Stimulated activated CD4-positive, alpha-beta T cell treated with anti-CD3 and anti-CD28 coated beads, Interleukin-4, amount 100 ng/mL, for 48 hours (primary cell): ENCODE data around the gene MEF2D.

Experiments used
- DNase-seq, 2 donors: peaks; one replicate each; pipeline ENCODE4 v3.0.0-alpha.2; 2020; ENCODE audit warnings: low read depth in 2 of 2

Gene MEF2D

DNA sequence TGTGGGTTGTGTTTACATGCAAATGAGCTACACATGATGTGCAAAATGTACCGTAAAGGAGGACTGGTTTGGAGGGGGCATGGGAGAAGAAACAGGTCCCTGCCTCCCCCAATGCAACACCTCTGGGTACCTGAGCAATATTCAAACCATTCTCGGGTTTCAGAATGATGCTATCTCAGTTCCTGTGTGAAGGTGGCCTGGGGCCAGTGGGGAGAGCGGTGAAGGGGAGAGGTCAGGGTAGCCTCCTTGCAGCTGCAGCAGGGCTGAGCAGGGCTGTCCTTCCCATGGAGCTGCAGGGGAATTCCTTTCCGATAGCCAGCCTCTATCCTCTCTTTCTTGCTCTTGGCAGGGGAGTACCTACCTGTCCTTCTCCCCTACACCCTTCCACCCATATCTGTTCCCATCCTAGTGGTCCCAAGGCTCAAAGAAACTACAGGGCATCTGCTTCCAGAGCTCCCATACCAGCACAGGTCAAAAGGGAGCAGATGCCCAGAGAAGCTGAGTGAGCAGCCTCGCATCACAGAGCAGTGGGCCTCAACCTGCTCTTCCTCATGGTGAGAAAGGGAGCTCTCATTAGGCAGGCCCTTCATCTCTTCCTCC, 11.9 kb downstream of the MEF2D start:
- DNase-seq = no peak

DNA sequence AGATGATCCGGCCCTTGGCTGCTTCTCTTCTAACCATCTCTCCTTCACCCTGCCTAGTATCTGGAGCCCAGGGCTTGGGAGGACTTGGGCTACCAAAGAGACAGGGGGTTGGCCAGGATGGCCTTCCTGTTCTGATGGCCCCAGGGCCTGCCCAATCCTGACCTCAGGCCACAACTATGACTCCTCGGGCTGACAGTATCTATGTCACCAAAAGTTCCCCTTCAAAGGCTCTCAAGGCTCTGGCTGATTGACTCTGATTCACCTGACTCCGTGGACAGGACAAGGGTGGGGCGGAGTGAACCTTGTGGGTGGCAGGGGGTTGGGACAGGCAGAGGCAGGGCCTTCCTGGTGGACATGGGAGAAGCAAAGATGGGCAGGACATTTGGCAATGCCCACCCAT, 12.7 kb downstream of the MEF2D start:
- no peak for DNase-seq

DNA sequence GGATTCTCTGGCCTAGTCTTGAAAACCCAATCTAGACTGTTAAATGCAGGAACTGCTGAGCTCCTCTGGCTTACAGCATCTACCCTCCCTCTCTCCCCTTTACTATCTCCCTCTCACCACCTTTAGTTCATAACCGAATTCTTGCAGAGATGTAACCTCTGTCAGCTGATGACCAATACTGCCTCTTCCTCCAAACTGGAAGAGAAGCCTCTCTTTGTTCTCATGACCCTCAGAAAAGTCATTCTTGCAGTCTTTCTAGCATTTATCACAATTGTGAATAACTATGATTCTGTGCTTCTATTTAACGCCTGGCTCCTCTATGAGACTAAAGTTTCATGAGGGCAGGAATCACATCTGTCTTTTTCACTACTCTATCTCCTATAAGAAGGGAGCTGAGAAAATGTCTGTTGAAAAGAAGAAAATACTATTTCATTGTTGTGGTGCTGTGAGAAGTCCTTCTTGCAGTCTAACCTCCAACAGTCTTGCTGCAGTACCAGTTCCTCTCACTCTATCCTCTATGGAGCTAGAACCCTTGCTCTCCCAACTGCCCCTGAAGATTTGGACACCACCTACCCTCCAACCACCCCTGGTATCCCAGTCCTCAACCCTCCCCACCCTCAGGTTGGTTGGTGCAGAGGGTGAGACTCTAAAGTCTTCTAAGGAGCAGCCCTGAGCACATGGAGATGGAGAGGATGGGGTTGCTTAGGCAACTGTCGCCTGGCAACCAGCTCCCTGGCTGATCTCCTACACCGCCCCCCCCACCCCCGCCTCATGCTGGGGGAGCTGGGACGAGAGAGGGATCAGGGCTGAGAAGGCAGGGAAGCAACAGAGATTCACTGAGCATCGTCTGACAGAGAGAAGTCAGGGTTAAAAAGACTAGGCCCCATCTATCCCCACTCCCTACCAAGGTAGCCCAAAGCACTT, 13.9 kb downstream of the MEF2D start:
- no peak for DNase-seq

DNA sequence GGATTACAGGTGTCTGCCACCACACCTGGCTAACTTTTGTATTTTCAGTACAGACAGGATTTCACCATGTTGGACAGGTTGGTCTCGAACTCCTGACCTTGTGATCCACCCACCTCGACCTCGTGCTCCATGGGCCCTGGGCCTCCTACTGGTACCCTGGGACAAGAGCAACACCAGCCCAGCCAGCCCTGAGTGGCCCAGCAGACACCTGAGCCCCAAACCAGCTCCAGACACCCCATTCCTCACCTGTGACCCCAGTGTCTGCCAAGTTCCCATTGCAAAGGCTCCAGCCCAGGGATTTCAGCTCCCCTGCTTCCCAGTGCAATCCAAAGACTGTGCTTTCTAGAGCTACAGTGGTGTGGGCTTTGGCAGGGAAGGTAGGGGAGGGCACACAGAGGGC, 14.6 kb downstream of the MEF2D start:
- no peak for DNase-seq

DNA sequence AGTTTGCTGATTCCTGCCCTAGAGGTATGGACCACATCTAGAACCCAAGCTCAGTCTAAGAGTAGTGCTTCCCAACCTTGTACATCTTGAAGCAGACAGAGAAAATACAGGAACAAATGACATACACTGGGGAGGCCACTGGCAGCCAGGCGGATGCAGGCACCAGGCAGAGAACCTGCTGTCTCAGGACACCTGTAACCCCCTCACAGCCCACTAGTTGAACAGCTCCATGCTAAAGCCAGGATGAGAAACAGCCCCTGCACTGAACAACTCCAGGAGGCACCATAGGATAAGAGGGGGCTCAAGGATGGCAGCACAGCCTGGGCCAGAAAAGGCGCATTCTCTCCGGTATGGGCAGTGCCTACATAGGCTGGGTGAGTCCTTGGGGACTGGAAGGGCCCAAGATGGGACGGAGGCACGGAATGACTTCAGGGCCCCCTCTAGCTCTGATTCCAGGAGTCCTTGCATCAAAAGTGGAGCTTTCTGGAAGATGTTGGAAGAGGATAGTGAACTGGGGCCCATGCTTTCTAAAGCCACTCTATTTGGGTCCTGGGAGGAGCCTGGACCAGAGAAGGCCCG, 16.0 kb downstream of the MEF2D start:
- no peak for DNase-seq

DNA sequence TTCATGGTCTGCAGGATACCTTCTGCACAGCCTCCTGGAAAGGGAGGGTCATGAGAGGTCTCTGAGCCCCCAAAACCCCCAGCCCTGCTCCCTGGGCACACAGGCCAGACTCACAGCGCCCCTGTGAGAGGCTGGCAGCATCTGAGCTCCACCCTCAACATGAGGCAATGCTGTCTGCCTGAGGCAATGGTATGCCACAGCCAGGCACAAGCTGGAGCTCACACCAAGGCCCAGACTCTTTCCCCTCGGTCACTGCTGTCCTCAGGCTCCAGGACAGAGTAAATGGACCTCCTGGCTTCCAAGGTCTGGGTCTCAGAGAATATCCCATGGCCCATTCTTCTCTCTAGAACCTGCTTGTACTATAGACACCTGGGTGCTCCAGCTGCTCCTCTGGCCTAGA, 17.2 kb downstream of the MEF2D start:
- DNase-seq = no peak

DNA sequence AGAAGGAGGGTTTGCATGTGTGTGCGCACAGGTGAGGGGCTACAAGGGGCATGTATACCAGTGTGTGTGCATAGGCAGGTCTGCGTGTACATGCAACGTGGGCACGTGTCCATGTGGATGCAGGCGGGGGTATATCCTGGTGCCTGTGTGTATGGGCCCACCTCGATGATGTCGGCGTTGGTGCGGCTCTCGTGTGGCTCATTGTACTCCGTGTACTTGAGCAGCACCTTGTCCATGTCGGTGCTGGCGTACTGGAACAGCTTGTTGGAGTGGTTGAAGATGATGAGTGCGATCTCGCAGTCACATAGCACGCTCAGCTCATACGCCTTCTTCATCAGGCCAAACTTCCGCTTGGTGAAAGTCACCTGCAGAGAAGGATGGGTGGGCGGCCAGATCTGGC, 18.3 kb downstream of the MEF2D start:
- no peak for DNase-seq

DNA sequence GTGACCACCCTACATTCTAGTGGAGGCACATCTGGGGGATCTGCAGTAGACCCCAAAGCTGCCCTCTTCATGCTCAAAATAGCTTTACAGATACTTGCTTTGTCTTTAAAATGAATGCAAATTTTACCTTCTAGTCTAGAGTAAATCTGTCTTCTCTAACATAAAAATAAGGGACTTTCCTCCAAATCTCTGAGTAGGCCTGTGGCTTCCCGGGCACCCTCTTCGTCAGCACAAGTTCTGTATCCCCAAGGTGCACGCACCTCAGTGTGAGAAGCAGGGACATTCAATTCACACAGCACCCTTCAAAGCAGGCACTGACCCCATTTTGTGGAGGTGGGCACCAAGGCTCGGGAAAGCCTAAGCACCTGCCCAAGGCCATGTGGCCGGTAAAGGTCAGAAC, 19.0 kb downstream of the MEF2D start:
- DNase-seq = no peak

DNA sequence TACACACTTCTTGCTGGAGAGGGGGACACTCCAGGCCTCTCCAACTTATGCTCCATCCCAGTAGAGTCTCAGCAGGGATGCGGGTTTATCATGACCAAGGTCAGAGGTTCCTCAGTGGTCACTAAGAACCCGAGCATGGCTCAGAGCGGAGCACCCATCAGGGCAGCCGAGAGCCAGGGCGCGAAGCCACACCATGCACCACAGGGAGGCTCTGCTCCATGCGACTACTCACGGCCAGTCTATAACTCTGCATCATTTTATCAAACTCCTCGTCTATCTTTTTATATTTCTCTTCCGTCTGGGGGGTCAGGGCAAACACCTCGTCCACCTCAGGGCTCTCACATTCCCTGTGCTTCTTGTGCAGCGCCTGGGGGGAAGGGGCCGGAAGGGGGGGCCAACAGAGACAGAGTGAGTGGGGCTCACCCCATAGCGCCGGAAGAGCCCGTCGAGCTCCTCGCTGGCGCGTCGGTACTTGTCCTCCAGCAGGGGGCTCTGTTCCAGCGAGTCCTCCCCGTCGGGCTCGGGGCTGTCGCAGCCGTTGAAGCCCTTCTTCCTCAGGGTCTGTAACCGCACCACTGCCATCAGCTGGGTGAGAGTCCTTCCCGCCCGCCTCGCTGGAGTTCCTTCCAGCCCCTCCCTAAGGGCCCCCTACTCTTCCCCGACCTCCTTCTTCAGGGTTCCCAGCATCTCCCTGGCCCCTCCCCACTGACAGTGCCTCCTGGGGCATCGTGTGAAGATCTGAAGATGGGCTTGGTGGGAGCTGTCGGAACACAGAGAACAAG, 20.0 kb downstream of the MEF2D start:
- DNase-seq = peak; percentile 60 to 65

DNA sequence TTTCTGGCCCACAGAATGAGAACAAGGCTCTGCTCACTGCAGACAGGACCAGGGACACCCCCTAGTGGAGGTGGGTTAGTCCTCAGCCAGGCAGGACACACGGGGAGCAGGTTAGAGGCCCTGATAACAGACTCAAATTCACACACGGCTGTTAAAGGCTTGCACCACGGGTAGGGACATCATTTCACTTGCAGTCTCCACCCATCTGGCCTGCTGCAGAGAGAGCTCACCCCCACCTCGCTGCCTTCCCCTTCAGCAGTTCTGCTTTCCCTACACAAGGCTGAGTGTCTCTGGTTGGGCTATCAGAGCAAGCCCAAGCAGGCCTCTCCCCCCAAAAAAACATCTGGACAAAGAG, 20.6 kb downstream of the MEF2D start:
- DNase-seq = no peak

DNA sequence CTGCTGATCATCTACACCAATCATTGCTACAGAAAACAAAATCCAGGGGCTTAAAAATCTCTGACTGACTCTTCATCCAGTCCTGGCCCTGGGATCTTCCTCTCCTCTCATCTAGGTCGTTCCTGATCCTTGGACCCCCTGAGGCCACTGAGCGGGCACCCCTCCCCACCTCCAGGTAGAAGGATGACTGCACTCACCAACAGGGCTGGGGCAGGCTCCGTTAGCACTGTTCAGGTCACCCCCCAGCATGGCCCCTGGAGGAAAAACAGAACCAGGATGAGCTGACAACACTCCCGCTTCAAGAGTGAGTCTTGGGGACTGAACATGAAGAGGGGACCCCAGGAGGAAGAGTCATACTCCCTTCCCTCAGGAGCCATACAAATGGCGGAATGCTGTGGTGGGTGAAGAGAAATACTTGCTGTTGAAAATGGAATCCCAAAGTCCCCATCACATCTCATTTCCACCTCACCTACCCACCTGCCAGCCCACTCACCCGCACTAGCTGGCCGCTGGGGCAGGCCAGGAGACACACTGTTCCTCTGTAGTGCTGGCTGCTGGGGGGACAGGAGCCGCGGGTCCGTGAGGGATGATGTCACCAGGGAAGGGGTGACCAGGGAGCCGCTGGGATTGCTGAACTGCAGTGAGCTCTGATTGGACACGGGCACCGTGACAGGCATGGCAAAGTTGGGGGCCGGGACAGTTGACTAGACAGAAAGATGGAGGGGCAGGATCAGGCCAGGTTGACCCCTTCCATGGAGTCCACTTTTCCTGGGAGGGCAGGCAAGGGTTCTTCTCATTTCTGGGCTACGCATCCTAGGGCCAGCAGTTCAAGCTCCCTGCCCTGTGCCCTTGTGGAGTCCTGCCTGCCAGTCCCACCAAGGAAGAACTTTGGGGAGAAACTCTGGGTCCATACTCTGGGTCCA, 21.2 kb downstream of the MEF2D start:
- no peak for DNase-seq

DNA sequence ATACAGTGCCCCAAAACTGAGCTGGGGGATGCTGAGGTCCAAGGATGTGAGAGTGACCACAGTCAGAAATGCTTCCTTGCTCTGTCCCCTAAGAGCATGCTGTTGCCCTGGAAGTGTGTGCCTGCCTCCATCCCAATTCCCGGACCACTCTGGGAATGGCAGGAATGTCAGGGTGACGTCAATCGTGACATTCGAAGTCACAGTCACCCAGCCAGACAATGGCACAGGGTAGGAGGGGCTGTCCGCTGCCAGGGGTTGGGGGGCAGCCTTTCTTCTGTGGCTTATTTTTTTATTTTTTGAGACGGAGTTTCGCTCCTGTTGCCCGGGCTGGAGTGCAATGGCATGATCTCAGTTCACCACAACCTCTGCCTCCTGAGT, 22.3 kb downstream of the MEF2D start:
- DNase-seq = no peak

DNA sequence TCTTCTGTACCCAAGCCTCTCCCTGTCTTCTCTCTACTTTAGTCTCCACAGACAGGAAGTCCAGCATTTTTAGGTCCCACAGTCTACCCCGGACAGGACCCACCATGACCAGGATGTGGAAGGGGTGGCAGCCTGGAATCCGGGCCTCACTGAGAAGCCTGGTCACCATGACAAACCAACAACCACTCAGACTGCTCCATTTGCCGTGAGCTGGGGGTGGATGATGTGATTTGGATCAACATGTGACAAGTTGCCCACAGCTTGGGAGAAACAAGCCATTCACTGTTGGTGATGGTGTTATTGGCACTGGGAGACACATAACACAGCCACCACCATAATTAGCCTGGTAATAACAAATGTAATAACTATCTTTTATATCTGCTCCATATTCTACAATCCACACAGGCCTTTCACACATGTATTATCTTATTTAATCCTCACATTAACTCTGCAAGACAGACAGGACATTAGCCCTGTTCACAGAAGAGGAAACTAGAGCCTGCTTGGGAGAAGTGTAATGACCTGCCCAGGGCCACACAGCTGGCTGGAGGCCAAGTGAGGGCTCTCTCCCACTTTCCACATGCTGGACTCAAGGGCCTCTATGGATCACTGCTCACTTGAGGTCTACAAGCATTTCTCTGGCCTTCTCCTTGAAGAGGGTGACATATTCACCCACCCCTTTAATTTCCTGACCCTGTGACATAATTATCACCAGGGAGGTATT, 22.9 kb downstream of the MEF2D start:
- no peak for DNase-seq

DNA sequence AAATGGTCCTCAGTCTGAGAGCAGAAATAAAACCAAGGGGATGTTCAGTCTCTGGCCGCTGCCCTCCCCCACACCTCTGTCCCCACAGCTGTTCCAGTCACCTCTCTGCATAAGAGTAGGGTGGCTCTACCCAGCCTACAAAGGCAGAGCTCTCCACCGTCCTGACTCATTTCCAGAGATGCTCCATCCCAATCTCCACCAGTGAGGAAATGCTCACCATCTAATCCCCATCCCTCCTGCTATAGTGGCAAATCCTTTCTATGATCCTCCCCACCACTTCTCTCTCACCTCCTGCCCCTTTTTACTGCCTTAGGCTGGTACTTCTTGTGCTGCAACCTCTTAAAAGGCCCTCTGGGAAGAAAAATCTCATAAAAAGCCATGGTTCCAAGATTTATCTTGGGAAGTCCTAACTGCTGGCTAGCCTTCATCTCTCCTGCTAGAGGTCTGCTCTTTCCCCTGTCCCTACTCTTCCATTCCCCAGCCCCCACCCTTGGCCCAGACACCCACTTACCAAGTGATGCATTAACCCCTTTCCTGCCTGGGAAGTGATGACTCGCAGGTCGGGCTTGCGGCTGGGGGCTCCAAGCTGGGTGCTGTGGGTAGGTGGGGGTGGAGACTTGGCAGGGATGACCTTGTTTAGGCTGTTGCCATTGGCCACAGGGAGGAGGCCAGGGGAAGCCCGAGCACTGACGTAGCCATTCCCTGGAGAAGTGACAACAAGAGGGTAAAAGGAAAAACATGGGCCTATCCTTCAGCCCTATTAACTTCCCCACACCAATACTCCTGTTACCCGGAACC, 23.9 kb downstream of the MEF2D start:
- peak in 1 of 2 donors; percentile 52 for DNase-seq

DNA sequence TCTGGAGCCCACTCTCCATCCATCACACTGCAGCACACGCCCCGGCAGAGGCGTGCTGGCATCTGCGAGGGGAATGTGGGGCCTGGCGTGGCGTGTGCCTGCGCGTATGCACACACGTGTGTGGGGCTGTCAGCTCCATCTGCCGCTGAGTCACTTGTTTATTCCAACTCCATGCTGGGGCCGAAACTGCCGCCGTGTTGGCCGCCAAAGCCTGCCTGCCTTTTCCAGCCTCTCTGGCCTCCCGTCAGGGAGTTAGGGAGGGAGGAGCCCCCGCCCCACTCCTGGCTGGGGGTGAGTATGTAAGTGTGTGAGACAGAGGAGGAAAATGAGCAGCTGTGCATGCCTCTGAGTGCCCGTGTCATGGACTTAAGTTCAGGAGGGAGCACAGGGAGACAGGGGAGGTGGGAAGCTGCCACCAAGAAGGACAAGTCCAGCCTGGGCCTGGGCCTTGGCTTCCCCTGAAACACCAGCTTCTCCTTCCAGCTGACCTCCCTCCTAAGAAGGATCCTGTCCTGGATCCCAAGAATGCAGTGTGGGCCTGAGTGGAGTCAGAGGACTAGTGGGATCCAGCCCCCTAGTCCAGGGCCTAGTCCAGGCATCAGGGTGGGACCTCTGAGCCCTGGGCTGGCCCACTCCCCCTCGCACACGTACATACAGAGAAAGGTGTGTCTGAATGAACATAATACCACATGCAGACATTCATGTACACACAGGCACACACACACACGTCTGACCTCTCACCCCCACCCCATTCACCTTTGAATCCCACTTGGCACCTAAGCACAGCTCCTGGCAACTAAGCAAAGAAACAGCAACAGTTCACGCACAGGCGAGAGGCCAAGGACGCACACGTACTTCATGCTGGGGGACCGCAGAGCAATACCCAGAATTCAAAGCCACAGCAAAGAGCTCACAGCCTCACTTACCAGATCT, 24.7 kb downstream of the MEF2D start:
- no peak for DNase-seq

DNA sequence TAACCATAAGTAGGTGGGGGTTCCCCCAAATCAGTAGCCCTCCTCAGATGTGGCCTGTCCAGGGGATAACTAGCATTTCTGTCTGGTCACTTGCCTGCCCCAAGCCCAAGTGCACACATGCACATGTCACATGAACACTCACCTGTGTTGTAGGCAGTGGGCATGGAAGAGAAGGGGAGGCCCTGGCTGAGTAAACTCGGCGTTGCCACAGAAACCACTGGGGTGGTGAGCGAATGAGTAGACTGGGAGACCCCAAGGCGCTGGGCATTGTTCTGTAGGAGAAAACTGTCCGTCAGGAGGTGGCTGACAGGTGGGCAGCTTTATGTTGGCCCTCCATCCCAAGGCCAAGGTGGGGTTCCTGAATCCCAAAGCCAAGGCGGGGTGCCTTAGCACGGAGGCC, 25.6 kb downstream of the MEF2D start:
- DNase-seq = no peak

DNA sequence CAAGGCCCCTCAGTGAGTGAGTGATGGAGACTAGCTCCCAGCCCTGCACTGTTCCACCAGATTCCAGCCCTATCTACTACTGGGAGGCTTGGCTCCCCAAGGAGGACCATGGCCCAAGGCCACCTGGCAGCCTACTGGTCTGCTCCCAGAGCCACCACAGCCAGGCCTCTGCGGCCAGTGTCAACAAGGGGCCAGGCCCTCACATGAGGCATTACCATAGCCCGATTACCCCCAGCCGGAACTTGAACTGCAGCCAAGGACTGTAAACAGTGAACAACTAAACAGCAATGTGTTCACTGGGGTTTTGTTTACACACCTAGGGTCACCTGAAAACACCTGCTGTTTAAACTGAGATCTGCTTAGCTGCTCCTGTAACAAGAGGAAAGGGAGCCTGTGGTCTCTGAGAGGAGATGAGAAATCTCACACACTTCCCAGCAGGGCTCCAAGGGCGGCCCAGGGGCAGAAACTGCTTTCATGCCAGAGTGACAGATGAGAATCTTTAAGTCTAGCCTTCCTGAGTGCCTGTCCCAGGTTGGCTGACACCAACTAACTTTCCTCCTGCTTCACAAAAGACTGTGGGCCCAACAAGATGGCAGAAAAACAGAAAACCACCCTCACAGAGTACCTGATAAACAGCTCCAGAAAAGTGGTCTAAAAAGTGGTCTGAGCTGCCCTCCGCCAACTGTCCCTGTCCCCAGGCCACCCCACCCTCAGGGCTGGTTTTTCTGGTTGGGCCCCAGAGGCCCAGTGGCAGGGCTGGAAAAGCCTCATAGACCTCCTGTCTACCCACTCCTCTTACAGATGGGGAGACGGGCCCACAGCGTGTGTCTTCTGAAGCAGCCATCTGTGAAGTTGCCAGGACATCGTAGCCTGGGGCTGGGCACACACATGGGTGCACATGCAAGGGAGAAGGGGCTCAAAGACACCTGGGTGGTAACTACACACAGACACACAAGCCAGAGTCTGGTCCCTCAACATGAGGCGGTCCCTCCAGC, 28.8 kb downstream of the MEF2D start:
- DNase-seq = no peak
